GM21390 (cell line): ENCODE measurements around the gene HGS.

Experiments
- ATAC-seq: cut with Tn5 transposase; IDR thresholded peaks from one replicate; pipeline ENCODE4 v1.9.1; 2021; ENCODE audit not compliant: unreplicated experiment

The HGS gene

GRCh38 chr17:81715872-81716673 lies 32.3 kb downstream of the HGS start:
- ATAC-seq: no peak

DNA sequence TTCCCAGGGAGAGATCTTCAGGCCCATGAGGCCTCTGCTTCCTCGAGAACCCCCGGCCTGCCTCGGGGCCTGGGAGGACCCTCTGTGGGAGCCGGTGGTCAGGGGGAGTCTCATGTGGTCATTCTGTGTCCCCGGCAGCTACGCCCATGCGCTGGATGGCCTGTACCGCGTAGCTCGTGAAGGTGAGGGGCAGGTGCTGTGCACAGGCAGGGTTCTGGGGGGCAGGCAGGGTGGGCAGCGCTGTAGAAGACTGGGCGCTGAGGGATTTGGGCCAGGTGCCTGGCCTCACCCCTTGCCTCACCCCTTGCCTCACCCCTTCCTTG lies 32.8 kb downstream of the HGS start:
- ATAC-seq: no peak

GRCh38 chr17:81717049-81717765 lies 33.4 kb downstream of the HGS start:
- no peak for ATAC-seq

- no peak for ATAC-seq
Measured at GRCh38 chr17:81717766-81718089, 33.9 kb downstream of the HGS start.

- ATAC-seq: no peak
Measured at GRCh38 chr17:81719410-81720266, 35.8 kb downstream of the HGS start.

GRCh38 chr17:81720267-81721071 lies 36.7 kb downstream of the HGS start:
- no peak for ATAC-seq

- no peak for ATAC-seq
Measured at GRCh38 chr17:81722184-81723120, 38.6 kb downstream of the HGS start.

DNA sequence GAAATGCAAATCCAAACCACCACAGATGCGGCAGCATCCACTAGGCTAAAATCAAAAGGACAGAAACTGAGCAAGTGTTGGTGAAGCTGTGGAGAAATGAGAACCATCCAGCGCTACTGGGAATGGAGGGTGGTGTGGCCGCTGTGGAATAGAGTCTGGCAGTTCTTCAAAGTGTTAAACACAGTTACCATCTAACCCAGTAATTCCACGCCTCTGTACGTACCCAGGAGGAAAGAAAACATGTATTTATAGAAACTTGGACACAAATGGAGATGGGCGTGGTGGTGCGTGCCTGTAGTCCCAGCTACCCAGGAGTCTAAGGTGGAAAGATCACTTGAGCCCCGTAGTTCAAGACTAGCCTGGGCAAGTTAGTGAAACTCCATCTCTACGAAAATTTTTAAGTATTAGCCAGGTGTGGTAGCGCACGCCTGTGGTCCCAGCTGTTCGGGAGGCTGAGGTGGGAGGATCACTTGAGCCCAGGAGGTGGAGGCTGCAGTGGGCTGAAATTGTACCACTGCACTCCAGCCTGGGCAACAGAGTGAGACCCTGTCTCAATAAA lies 39.9 kb downstream of the HGS start:
- no peak for ATAC-seq

- ATAC-seq: no peak
Measured at GRCh38 chr17:81725439-81725838, 41.6 kb downstream of the HGS start.

DNA sequence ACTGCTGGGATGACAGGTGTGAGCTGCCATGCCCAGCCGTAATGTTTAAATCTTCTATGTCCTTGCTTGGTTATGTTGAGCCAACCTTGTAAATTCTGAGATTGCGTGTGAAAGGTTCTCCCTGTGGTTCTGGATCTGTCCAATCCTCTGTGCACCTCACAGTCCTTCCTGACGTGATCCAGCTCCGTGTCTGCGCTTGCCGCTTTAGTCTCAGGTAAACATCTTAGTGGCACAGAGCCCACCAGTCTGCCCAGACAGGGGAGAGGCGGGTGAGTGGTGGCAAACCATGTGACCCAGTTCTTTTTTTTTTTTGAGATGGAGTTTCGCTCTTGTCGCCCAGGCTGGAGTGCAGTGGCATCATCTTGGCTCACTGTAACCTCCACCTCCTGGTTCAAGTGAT lies 42.2 kb downstream of the HGS start:
- no peak for ATAC-seq

DNA sequence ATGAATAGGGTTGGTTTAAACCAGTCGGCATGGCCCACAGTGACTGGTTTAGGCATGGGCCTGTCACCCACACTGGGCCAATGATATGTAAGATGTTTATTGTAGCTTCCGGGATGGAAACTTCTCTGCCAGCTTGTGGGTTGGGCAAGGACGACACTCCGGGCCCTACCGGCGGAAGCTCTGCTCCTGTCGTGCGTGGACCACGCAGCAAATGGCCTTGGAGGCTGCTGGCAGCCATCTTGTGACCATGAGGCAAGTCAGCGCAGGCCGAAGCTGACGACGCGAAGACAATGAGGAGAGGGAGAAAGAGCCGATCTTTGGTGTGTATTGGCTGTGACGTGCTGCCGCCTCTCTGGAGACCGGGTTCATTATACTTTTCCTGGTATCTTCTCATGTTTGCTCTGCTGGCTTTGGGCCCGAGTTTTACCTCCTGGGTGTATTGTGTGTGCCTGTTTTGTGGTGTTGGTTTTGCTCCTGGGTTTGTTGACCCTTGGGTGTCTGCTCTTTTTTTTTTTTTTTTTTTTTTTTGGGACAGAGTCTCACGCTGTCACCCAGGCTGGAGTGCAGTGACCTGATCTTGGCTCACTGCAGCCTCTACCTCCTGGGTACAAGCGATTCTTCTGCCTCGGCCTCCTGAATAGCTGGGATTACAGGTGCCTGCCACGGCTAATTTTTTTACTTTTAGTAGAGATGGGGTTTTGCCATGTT lies 43.7 kb downstream of the HGS start:
- ATAC-seq: no peak

DNA sequence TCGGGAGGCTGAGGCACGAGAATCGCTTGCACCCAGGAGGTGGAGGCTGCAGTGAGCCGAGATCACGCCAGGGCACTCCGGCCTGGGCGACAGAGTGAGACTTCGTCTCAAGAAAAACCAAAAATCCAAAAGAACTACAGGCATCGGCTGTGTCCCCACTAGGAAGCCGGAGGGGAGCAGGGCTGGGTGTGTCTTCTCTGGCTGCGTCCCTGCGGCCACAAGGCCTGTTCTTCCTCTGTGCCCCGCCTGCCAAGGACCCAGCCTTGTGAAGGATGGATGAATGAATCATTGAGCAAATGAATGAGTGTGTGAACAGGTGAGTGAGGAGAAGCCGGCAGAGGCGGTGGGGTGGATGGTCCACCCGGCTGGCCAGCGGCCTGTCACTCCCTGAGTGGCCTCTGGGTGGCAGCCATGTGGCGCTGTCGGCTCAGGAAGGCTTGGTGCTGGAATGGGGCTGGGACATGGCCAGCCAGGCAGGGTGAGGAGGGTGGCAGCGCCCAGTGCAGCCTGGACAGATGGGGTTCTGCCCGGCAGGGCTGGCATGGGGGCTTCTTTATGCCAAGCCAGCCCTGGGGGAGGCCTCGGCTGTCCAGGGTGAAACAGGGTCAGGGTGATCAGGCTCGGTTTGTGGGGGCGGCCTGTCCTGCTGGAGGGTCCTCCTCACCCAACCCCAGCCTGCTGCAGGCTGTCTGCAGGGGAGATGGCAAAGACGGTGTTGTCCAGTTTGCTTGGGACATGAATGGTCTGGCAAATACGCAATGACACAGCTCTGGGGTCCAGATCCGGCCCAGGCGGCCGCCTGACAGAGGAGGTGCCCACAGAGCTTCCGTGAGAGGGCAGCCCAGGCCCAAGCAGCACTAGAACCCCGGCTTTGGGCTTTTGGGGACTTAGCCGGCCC lies 49.9 kb downstream of the HGS start:
- ATAC-seq: no peak

DNA sequence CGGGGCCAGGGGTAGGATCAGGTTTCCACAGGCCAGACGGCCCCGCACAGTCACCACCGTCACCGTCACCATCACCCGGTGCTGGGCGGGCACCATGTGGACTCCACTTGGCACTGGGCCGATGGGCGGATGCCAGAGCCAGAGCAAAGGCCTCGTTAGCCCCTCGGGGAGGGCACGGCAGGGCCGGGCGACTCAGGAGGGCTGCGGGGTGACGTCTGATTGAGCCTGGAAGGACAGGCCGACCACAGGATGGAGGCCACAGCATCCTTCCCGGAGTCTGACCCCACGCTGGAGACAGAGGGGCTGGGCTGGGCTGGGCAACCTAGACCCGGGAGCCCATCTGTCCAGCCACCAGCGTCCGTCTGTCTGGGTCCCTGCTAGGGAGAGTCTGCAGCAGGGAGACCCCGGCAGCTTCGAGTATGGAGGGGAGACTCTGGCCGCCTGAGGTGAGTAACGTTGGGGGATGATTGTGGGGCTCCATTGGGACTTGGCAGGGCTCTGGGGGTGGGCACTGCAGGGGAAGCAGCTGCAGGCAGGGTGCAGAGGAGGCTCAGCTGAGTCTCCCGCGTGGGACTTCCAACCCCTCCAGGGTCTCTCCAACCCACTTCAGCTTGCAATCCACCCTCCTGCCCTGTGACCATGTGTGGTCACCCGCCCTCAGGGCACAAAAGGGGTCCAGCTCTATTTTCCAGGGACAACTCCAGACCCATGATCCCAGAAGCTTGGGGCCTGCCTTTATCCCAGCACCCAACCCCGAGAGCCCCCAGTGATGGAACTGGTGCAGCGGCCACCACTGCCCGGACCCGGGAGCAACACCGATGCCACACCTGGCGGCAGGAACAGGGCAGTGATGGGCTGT lies 50.8 kb downstream of the HGS start:
- no peak for ATAC-seq

DNA sequence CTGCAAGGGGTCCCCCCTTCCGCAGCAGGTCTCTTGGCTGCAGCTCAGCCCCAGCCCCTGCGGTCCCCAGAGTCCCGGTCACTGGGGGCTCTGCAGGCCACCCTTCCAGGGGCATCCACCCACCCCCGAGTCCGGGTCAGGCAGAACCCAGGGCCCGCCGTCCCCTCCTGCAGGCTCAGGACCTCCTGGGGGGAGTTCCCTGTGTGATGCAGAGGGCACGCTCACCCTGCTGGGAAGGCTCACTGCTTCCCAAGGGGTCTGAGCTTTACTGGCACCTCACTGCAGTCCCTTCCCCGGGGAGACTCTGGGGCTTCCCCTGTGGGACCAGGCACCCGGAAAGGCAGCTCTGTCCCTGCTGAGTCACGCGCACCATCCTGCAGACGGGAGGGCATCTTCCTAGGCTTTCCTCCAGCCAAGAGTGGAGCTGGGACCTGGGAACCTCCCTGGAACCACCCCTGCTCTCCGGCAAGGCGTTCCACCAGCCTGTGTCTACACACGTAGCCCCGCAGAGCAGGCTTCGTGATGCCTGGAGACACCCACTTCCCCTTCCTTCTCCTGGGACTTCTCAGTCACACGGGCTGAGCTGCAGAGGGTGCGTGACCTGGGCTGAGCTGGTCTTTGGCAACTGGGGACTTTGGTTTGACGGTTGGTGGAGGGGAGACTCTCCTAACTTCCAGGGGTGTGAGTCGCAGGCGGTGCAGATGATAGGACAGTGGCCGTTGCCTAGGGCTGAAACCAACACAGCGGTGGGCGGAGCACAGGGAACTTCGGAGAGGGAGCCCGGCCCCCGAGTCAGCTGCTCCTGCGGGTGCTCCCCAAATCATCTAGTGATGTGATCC lies 51.7 kb downstream of the HGS start:
- no peak for ATAC-seq

- ATAC-seq: no peak
Measured at GRCh38 chr17:81737947-81738800, 54.4 kb downstream of the HGS start.
